NCI-H2196 treated with DMSO at 0.1 percent for 48 hours (cell line): ENCODE measurements around the gene GRIK1.
"Not testable (repeated sequence)": the region's sequence is repeated elsewhere in the genome, so short reads cannot be mapped to it uniquely, and the experiment has no call there.

Experiments
- DNase-seq: peaks from one replicate; lab custom pipeline; 2025; ENCODE audit not compliant: unreplicated experiment; lab: John Stamatoyannopoulos, UW

GRIK1 gene

GRCh38 chr21:29621525-29621924 lies 318.3 kb downstream of the GRIK1 start:
- no peak for DNase-seq

GRCh38 chr21:29616209-29616751 lies 323.5 kb downstream of the GRIK1 start:
- DNase-seq, result no peak

DNA sequence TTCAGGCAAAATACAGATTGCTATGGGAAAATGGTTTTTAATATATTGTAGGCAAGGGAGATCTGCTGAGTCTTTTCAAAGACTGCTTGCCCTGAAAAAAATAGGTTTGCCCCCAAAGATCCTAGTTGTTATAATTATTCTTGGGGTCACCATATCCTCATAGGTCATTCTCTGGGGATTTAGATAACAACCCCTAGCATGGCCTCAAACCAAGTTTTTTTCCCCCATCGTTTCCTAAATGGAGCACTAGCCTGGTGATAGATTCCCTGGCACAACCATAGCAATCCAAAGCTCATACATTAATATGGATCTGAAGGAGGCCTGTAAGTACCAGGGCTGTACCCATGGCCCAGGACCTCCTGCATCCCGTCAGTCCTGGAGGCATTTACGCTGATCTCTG lies 325.9 kb downstream of the GRIK1 start:
- DNase-seq, result no peak

DNA sequence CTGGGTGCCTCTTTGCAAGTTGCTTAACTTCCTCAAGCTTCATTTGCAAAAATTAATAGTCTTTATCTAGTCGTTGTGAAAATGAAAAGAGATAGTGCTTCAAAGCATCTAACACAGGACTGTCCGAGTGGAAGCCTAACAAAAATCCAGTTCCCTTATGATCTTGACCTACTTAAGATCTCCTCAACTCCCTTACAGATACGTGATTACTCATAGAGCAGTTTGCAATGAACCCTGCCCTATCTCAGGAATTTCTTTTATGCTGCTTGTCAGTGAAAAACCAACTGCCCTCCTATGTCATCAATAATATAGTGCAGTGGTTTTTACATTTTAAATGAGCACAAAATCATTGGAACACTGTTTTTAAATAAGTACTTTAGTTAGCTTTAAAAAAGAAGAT lies 326.8 kb downstream of the GRIK1 start:
- no peak for DNase-seq

- no peak for DNase-seq
These were observed 328.9 kb downstream of the GRIK1 start for GRCh38 chr21:29610779-29611360.

DNA sequence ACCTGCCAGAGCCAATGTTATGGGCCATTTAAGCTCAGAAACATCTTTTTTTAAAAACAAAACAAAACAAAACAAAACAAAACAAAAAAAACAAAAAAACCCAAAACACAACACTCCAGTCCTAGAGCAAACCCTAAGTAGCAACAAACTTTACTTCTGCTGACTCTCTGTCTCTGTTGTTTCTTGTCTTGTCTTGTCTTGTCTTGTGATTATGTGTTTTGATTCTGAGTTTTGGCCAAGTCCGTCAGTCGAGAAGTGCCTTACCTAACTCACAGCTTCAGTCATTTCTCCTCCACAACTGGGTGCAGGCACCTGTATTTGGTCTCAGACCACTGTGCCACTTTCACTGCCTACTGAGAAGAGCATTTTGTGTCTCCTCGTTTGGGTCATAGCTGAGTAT lies 333.2 kb downstream of the GRIK1 start:
- DNase-seq, result no peak

DNA sequence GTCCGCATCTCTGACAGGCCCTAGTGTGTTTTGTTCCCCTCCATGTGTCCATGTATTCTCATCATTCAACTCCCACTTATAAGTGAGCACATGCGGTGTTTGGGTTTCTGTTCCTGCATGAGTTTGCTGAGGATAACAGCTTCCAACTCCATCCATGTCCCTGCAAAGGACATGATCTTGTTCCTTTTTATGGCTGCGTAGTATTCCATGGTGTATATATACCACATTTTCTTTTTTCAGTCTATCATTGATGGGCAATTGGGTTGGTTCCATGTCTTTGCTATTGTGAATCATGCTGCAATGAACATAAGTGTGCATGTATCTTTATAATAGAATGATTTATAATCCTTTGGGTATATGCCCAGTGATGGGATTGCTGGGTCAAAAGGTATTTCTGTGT lies 334.6 kb downstream of the GRIK1 start:
- not testable (repeated sequence) for DNase-seq

DNA sequence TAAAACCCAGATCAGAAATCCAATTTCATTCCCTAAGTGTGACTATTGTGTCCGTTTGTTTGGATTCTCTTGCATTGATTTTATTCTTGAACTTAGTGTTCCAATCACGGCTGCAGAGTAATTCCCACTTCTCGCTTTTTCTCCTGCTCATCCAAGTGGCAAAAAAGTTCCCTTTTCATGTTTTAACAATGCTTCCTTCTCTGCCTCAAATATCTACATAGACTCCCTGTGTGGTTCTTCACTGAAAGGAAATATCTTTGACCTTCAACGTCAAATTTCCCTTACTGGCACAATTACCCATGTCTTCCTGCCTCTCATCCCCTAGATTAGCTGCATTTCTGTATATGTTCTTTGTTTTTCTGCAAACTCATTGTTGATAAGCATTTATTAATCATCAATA lies 335.7 kb downstream of the GRIK1 start:
- no peak for DNase-seq

- no peak for DNase-seq
These were observed 338.7 kb downstream of the GRIK1 start for GRCh38 chr21:29601047-29601446.

- no peak for DNase-seq
These were observed 353.1 kb downstream of the GRIK1 start for GRCh38 chr21:29586696-29587095.

GRCh38 chr21:29585462-29585861 lies 354.3 kb downstream of the GRIK1 start:
- no peak for DNase-seq

- DNase-seq, result no peak
These were observed 356.3 kb downstream of the GRIK1 start for GRCh38 chr21:29583424-29583924.

GRCh38 chr21:29582855-29583254 lies 356.9 kb downstream of the GRIK1 start:
- DNase-seq, result no peak

DNA sequence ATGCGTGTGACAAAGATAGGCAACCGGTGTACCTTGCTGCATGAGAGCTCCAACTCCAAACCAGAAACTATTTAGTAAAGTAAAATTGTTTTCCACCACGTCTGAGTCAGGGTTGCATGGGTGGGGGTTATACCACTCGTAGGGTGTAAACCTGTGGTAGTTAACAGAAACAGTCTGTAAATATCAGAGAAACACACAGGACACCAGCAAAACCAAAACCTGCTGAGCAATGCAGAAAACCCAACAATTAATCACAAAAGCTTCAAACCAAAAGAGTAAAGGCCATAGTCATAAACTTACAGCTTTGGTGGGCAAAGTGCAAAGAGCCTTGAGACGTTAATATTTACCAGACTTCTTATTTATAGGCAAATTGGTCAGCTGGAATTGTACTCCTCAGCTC lies 358.4 kb downstream of the GRIK1 start:
- DNase-seq, result no peak

DNA sequence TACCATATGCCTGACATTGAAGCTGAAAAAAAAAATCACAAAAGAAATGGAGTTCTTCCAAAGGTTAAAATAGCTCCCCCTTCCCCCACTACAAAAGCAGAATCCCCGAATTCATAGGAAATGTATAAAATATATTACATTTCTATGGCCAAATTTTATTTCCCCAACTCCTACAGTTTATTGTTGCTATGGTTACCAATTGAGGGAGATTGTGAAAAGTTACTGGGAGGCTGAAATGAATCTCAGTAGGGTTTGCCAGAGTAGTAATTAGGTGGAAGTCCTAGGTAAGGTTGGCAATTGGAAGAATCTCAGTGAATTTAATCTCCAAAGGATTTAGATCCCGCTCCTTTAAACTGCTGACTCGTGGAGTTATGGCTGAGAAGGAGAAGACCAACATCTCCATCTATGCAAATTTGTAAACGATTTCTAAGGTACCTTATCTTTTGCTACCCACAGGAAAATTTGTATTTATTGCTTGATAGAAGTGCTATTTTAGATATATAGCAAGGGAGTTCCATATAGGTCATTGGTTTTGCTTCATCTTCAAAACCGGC lies 359.0 kb downstream of the GRIK1 start:
- no peak for DNase-seq

DNA sequence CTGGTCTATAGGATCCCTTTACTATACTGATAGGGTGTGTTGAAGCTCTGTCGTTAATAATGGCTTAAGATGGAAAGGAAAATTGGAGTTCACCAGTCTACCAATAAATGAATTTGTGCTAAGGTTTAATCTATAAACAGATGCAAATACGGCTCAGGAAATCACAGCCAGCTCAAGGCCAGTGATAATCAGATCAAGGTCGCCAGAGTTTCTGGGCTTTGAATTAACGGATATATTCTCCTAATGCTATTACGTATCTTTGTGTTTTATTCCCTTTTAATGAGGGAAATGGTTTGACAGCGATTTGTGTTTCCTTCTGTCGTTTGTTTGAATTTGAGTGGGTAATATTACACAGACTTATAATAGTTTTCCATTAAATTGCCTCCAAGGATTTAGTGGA lies 361.5 kb downstream of the GRIK1 start:
- no peak for DNase-seq

DNA sequence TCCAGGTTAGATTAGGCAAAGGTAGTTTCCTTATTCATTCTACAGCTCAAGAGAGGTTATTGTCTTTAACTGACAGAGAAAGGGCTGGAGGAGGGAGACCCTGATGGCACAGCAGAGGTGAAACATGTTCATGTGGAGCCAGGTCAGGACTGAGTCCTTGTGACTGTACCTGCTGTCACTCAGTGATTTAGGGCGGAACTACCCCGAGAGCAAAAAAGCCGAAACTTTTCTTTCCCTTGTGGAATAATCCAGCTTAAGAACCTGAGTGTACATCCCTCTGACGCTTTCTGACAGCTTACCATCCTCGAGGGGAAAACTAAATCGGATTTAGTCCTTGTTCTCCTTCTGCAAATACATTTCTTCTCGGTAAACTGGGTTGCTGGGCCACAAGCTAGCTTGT lies 367.8 kb downstream of the GRIK1 start:
- DNase-seq, result no peak

DNA sequence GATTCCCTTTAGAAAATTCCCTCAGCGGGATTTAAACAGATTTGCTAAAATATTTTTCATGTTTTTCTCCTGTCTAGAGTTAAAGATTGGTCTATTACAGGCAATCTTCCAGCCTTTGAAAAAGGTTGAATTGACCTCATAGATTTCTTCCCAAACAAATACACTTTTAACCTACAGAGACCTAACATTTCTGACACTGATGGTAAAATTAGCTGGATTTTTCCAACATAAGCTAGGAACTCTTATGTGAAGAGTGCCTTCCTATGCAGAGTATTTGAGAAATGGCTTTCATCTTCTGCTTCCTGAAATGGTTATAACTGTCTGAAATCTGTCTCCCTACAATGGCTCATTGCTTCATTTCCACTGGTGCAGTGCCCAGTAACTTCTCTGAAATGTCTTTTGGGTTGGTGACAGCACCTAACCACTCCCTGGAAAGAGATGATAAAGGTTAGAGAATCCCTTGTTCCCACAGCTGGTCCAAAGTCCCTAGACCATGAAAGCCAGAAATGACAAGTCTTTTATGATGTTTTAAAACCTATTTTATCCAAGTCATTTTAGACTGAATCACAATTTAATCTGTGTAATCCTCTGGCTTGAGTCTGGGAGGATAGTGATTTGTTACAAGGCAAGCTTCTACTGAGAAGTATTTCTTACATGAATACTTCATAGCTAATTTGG lies 371.6 kb downstream of the GRIK1 start:
- DNase-seq, result no peak

GRCh38 chr21:29557931-29558725 lies 381.7 kb downstream of the GRIK1 start:
- DNase-seq, result no peak

DNA sequence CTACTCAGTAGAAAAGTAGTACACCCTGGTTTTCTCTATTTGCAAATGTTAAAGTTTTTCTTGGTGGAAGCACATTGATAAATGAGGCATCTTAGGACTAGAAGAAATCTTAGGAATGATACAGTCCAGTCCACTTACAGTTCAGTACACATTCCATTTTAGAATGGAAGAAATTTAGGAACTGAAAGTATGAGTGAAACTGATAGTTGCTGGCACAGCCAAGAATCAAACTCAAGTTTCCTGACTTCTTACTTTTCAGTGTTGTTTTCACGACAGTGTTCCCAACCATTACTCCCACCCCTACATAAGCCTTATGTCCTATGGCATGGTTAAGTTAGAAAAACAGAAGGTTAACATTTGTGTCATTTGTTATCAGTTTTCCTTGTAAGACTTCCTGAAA lies 382.6 kb downstream of the GRIK1 start:
- no peak for DNase-seq

DNA sequence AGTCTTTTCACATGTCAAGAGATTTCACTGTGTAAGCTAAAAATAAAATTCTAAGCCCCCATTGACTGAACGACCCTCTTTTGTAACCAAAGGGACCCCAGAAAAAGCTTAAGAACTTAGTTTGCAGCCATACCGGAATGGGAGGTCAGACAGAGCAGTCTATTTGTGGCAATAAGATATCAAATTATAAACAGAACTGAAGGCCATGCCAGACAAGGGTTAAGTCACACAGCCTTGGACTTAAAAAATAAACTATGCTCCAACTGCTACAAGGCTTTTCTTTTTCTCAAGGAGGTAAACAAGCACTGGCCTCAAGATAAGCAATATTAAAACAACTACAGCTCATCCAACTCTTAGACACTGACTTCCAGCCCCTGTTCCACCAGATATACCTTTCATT lies 384.2 kb downstream of the GRIK1 start:
- no peak for DNase-seq

DNA sequence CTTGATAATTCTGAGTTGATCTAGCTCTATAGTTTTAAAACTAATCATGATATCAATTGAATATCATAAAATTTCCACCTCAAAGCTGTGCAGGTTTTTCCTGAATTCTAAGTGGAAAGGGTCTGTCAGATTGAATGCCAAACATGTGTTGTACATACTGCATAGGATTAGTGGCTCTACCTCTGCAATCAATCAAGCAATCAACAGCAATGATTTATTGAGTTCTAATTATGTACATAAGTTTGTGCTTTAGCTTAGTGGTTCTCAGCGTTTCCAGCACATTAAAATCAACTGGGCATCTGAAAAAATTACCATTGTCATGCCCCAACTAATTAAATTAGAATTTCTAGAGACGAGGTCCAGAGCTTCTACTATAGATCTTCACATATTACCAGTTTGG lies 389.6 kb downstream of the GRIK1 start:
- no peak for DNase-seq
